ENCODE measurements around the gene TNRC6C. TPM values are rescaled to one million over a fixed set of nuclear protein-coding genes. Genes with fewer than 3 reads are reported as not detected.

Gene TNRC6C
- polyA plus RNA-seq, 1 donor (not counting 4 experiments of a cell fraction or from before 2014, with no cell fraction given): 0.34 TPM

GRCh38 chr17:78075011-78075410, 116.5 kb downstream of the TNRC6C start:
- H3K36me3 ChIP-seq (ENCODE audit: control insufficient read depth in 2 of 2, extremely low read depth in 1 of 2, insufficient read depth in 2 of 2, low read length in 2 of 2): peaks cover 0 to 2% of the 10 kb centered on the region in 2 experiments

GRCh38 chr17:78075545-78075944, 117.0 kb downstream of the TNRC6C start:
- FAIRE-seq: no peak
- dilution Hi-C loops (cut with MboI; ENCODE audit: extremely low pct_ligation_motif_present, low sequenced_read_pairs): no loop called here
- no peak for DNase-seq (ENCODE audit: low read depth, low spot score)
- Histone ChIP-seq H3K9me1 (ENCODE audit: control insufficient read depth, extremely low read depth, insufficient read depth, low read length) (no peaks in the 10 kb centered on the region), H2AFZ (ENCODE audit: control insufficient read depth, low read length) (no peak overlapping the region), H4K20me1 (ENCODE audit: control insufficient read depth, extremely low read depth, insufficient read depth, low read length) (no peaks in the 10 kb centered on the region), H3K4me2 (ENCODE audit: control insufficient read depth, extremely low read depth, insufficient read depth, low read depth, low read length) (no peak overlapping the region), H3K27ac (ENCODE audit: control insufficient read depth, insufficient read depth, low read length) (no peak overlapping the region), H3K79me2 (ENCODE audit: control insufficient read depth, insufficient read depth, low read length) (no peaks in the 10 kb centered on the region), H3K9me3 (ENCODE audit: control insufficient read depth, low read depth, low read length) (no peaks in the 10 kb centered on the region), H3K27me3 (ENCODE audit: control insufficient read depth, extremely low read depth, insufficient read depth, low read length) (no peaks in the 10 kb centered on the region), H3K36me3 (ENCODE audit: control insufficient read depth in 2 of 2, extremely low read depth in 1 of 2, insufficient read depth in 2 of 2, low read length in 2 of 2) (peaks cover 0 to 2% of the 10 kb centered on the region in 2 experiments), H3K4me3 (ENCODE audit: control insufficient read depth in 2 of 3, extremely low read depth in 1 of 3, insufficient read depth in 2 of 3, low read depth in 1 of 3, low read length in 3 of 3) (no peak overlapping the region), H3K9ac (ENCODE audit: control insufficient read depth, extremely low read depth, insufficient read depth, low read length) (no peak overlapping the region), H3K4me1 (ENCODE audit: control insufficient read depth, extremely low read depth, insufficient read depth, low read length) (no peaks in the 10 kb centered on the region)
- TF ChIP-seq CTCF (optimal IDR thresholded peaks at IDR 0.05 in 1 of 3, IDR thresholded peaks at IDR 0.05 in 1 of 3, conservative IDR thresholded peaks at IDR 0.05 in 1 of 3; ENCODE audit: extremely low read depth in 1 of 3, insufficient read depth in 2 of 3, low read length in 3 of 3) (no peak), EZH2 (IDR thresholded peaks at IDR 0.05; ENCODE audit: low read length) (no peak)

More at GRCh38 chr17:78075011-78075410, 116.5 kb downstream of the TNRC6C start:
- Histone ChIP-seq H2AFZ (ENCODE audit: control insufficient read depth, low read length) (no peak overlapping the region), H3K27ac (ENCODE audit: control insufficient read depth, insufficient read depth, low read length) (no peak overlapping the region), H3K27me3 (ENCODE audit: control insufficient read depth, extremely low read depth, insufficient read depth, low read length) (no peaks in the 10 kb centered on the region), H3K9me1 (ENCODE audit: control insufficient read depth, extremely low read depth, insufficient read depth, low read length) (no peaks in the 10 kb centered on the region), H3K9ac (ENCODE audit: control insufficient read depth, extremely low read depth, insufficient read depth, low read length) (no peak overlapping the region), H3K9me3 (ENCODE audit: control insufficient read depth, low read depth, low read length) (no peaks in the 10 kb centered on the region), H3K79me2 (ENCODE audit: control insufficient read depth, insufficient read depth, low read length) (no peaks in the 10 kb centered on the region), H3K4me3 (ENCODE audit: control insufficient read depth in 2 of 3, extremely low read depth in 1 of 3, insufficient read depth in 2 of 3, low read depth in 1 of 3, low read length in 3 of 3) (no peak overlapping the region), H3K4me1 (ENCODE audit: control insufficient read depth, extremely low read depth, insufficient read depth, low read length) (no peaks in the 10 kb centered on the region), H3K4me2 (ENCODE audit: control insufficient read depth, extremely low read depth, insufficient read depth, low read depth, low read length) (no peak overlapping the region), H4K20me1 (ENCODE audit: control insufficient read depth, extremely low read depth, insufficient read depth, low read length) (no peaks in the 10 kb centered on the region)
- TF ChIP-seq EZH2 (IDR thresholded peaks at IDR 0.05; ENCODE audit: low read length): no peak
- no peak for TF ChIP-seq CTCF (optimal IDR thresholded peaks at IDR 0.05 in 1 of 3, IDR thresholded peaks at IDR 0.05 in 1 of 3, conservative IDR thresholded peaks at IDR 0.05 in 1 of 3; ENCODE audit: extremely low read depth in 1 of 3, insufficient read depth in 2 of 3, low read length in 3 of 3)
- FAIRE-seq (no peak), DNase-seq (ENCODE audit: low read depth, low spot score) (no peak)
- dilution Hi-C loops (cut with MboI; ENCODE audit: extremely low pct_ligation_motif_present, low sequenced_read_pairs): no loop called here

Measured in keratinocyte (primary cell).